ENCODE measurements around the gene GSTM1.

- TF ChIP-seq, protein P1, sequence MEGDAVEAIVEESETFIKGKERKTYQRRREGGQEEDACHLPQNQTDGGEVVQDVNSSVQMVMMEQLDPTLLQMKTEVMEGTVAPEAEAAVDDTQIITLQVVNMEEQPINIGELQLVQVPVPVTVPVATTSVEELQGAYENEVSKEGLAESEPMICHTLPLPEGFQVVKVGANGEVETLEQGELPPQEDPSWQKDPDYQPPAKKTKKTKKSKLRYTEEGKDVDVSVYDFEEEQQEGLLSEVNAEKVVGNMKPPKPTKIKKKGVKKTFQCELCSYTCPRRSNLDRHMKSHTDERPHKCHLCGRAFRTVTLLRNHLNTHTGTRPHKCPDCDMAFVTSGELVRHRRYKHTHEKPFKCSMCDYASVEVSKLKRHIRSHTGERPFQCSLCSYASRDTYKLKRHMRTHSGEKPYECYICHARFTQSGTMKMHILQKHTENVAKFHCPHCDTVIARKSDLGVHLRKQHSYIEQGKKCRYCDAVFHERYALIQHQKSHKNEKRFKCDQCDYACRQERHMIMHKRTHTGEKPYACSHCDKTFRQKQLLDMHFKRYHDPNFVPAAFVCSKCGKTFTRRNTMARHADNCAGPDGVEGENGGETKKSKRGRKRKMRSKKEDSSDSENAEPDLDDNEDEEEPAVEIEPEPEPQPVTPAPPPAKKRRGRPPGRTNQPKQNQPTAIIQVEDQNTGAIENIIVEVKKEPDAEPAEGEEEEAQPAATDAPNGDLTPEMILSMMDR (conservative IDR thresholded peaks at IDR 0.05 in 1 of 2, IDR thresholded peaks at IDR 0.05 in 1 of 2; ENCODE audit: low read depth in 1 of 2, low read length in 2 of 2): no peak
- no peak for TF ChIP-seq EZH2 (IDR thresholded peaks at IDR 0.05; ENCODE audit: low read length, missing control alignments)
Observed at GRCh38 chr1:109721971-109722370, 34.4 kb downstream of the GSTM1 start.

All from fibroblast of lung (primary cell).